ENCODE data around the gene FRMD6.
A peak's percentile ranks its signal among the peaks of the same experiment; 100 is the strongest.

The FRMD6 gene

DNA sequence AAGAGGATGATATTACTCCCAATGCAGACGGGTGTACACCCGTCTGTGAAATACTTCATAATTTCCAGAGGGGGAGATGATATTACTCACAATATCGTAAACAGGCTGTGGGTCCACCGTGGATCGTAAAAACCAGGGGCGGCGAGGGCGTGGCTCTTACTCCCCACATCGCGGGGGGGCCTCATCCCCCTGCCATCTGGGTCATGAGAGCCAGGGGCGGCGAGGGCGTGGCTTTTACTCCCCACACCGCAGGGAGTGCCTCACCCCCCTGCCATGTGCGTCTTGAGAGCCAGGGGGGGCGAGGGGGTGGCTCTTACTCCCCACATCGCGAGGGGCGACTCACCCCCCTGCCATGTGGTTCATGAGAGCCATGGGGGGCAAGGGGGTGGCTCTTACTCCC lies 122.5 kb downstream of the FRMD6 start:
- Histone ChIP-seq H3K9ac (ENCODE audit: insufficient read length, low read depth) (no peak overlapping the region), H3K36me3 (ENCODE audit: insufficient read depth, insufficient read length, low read length) (no peaks in the 10 kb centered on the region), H3K27me3 (ENCODE audit: insufficient read depth, insufficient read length) (no peaks in the 10 kb centered on the region), H3K4me1 (ENCODE audit: insufficient read depth, insufficient read length) (peaks cover 3% of the 10 kb centered on the region), H3K9me3 (ENCODE audit: insufficient read depth, low read length) (no peaks in the 10 kb centered on the region), H3K4me3 (ENCODE audit: insufficient read length, low read depth) (no peak overlapping the region)
- TF ChIP-seq ZNF274 (IDR thresholded peaks at IDR 0.05; ENCODE audit: low read depth, low read length) (no peak), SUZ12 (IDR thresholded peaks at IDR 0.05; ENCODE audit: extremely low read depth, insufficient read depth, insufficient read length) (no peak), YY1 (IDR thresholded peaks at IDR 0.05; ENCODE audit: insufficient read depth, insufficient read length) (no peak)
- no peak for DNase-seq (ENCODE audit: low read depth, low spot score)

DNA sequence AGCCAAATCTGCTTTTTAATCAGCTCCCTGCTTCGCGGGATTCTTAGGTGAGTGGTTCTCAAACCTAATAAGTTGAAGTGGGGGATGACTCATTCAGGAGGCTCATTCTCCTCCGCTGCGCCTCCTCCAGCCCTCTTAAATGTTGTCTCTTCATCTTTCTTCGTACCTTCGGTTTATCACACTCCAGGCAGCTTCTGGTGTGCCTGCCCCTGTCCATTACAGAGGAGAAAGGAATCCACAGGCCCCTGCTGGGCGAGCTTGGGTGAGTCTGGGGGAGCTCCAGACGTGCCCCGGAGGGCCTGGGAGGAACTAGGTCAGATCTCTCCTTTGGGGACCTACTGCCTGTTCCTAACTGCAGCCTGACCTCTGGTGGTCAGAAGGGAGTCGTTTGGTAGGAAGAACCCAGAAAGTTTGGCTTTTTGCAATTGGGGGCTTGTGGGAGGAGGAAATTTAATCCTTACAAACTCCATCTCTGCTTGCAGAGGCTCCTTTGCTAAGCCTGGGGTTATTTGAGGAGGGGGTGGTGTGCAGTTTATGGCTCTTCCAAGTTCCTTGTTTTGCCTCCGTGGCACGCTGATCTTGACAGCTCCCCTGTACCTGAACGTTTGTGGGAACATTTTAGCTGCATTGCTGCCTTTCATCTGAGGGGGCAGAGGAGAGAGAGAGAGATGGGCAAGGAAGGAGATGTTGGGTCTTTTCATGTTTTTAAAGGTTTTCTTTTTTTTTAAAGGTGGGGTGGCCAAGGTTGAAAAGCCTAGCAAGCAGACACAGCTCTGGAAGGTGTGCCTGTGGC lies 124.6 kb downstream of the FRMD6 start:
- DNase-seq (ENCODE audit: low read depth, low spot score) = peak; percentile 57
- peak overlapping the region; percentile 36 for H3K9ac ChIP-seq (ENCODE audit: insufficient read length, low read depth)
- no peaks in the 10 kb centered on the region for H3K36me3 ChIP-seq (ENCODE audit: insufficient read depth, insufficient read length, low read length)
- no peak overlapping the region for H3K4me3 ChIP-seq (ENCODE audit: insufficient read length, low read depth)
- peaks cover 3% of the 10 kb centered on the region for H3K4me1 ChIP-seq (ENCODE audit: insufficient read depth, insufficient read length)
- peaks cover 7% of the 10 kb centered on the region for H3K27me3 ChIP-seq (ENCODE audit: insufficient read depth, insufficient read length)
- TF ChIP-seq ZNF274 (IDR thresholded peaks at IDR 0.05; ENCODE audit: low read depth, low read length) = no peak
- TF ChIP-seq YY1 (IDR thresholded peaks at IDR 0.05; ENCODE audit: insufficient read depth, insufficient read length) = no peak
- no peak for TF ChIP-seq SUZ12 (IDR thresholded peaks at IDR 0.05; ENCODE audit: extremely low read depth, insufficient read depth, insufficient read length)
- no peaks in the 10 kb centered on the region for H3K9me3 ChIP-seq (ENCODE audit: insufficient read depth, low read length)

DNA sequence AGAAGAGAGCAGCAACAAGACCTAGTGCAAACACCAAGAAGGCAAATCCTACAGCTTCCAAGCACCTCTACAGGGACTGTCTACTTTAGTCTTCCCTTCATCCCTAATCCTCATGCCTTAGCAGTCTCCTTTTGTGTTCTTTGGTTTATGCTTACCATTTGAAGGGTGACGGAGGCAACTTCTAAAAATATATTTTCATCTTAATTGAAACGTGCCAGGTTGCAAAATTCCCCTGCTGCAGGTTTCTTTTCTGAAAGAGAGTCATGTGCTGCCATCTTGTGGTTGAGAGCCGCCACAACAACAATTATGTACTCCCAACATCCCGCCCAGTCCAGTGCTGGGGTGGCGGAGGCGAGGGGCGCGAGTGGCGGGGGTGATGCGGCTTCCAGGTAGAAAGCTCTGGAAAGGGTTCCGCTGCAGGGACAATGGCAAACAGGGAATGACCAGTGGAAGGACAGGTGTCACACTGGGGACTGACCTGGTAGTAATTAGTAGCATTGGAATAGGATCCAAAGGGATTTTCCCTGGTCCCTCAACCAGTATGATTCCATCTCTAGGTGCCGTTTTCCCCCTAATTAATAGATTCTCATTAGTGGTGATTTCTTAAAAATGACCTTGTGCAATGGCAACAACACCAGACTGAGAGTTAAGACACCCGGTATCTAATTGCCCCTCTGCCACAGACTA lies 128.4 kb downstream of the FRMD6 start:
- Histone ChIP-seq H3K36me3 (ENCODE audit: insufficient read depth, insufficient read length, low read length) (no peaks in the 10 kb centered on the region), H3K4me3 (ENCODE audit: insufficient read length, low read depth) (no peak overlapping the region), H3K9me3 (ENCODE audit: insufficient read depth, low read length) (no peaks in the 10 kb centered on the region), H3K9ac (ENCODE audit: insufficient read length, low read depth) (peak overlapping the region; percentile 42), H3K27me3 (ENCODE audit: insufficient read depth, insufficient read length) (peaks cover 7% of the 10 kb centered on the region), H3K4me1 (ENCODE audit: insufficient read depth, insufficient read length) (peaks cover 2% of the 10 kb centered on the region)
- TF ChIP-seq YY1 (IDR thresholded peaks at IDR 0.05; ENCODE audit: insufficient read depth, insufficient read length) (no peak), ZNF274 (IDR thresholded peaks at IDR 0.05; ENCODE audit: low read depth, low read length) (no peak), SUZ12 (IDR thresholded peaks at IDR 0.05; ENCODE audit: extremely low read depth, insufficient read depth, insufficient read length) (no peak)
- DNase-seq (ENCODE audit: low read depth, low spot score) = no peak
